Activated naive CD4-positive, alpha-beta T cell treated with anti-CD3 and anti-CD28 coated beads, Interleukin-2, amount 50 U/mL, for 16 hours (primary cell): ENCODE results near the gene SKI.
"Not testable (repeated sequence)": the region's sequence is repeated elsewhere in the genome, so short reads cannot be mapped to it uniquely, and the experiment has no call there.

ENCODE experiments used
- DNase-seq: peaks from one replicate; pipeline ENCODE4 v3.0.0-alpha.2; 2020

SKI gene

GRCh38 chr1:2312515-2313301 lies 84.6 kb downstream of the SKI start:
- no peak for DNase-seq

GRCh38 chr1:2313651-2314261 lies 85.6 kb downstream of the SKI start:
- DNase-seq: no peak

- DNase-seq: no peak
These were observed 86.2 kb downstream of the SKI start for GRCh38 chr1:2314273-2314802.

DNA sequence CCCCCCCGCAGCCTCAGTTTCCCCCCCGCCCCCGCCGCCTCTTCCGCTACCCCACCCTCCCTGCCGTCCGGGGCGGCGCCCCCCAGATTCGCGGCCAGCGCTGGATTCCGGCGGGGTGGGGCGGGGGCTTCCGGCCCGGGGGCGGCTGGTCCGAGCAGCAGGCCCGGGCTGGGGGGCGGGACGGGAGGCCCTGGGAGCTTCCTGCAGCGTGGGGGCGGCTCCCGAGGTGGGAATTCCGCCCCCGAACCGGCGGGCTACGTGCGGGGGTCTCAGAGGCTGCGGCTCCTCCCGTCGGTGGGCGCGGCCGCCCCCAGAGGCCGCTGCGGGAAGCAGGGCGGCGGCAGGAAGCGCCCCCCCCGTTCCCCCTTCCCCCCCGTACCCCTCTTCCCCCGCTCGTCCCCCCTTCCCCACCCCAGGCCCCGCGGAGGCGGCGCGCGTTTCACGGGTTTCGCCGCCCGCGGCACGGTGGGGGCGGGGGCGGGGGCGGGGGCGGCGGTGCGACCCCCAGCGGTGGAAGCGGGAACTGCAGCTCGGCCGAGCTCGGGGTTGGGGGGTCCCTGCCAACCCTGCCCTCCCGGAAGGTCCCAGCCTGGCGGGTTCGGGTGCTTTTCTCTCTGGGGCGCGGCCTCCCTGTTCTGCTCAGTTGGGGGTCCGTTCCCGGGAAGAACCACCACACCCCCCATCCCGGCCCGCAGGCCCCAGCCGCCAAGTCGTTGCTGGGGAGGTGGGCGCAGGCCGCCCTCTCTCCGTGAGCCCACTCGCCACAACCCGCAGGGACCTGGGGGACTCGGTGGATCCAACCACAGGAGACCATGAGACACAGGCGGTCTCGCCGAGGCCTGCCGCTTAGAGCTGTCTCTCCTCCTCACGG lies 86.9 kb downstream of the SKI start:
- DNase-seq: peak; percentile 56

- DNase-seq: no peak
These were observed 87.7 kb downstream of the SKI start for GRCh38 chr1:2315674-2316450.

GRCh38 chr1:2316451-2316961 lies 88.4 kb downstream of the SKI start:
- DNase-seq: no peak

- no peak for DNase-seq
These were observed 89.3 kb downstream of the SKI start for GRCh38 chr1:2317230-2318065.

DNA sequence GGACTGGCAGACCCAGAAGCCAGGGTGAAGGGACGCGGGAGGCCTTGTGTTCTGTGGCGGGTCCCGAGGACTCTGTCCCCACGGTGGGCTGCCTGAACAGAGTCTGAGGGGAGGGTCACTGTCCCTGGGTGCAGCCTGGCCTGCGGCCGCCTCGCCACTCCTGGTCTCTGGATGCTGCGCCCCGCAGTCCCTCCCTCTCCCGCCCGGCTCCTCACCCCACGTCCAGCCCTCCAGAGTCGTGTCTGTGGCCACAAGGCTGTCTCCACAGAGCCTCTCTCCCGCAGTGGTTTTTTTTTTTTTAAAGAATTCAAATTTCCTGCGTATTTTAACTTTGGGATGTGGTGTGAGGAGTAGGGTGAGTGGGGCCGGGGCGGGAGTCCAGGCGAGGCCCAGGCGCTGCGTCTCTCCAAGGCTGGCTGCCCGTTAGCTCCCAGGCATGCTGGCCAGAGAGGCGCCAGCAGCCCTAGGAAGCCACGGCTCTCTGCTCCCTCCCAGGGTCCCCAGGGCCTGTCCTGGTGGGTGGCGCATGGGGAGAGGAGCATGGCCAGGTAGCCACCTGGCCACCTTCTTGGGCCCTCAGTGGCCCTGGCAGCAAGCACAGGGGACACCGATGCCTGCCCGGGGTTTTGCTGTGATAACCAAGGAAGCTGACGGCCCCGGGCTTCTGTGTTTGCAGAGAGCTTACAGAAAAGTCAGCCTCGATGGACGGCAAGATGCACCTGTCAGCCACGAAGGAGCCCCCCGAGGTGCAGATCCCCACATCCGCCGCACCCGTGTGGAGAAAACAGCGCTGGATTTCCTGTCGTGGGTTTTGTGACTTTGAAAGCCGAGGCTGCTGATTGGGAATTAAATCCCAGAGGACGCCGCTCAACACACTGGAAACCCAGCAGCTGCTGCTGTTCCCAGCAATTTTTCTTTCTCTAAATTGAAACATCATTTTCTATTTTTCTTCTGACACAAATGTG lies 90.5 kb downstream of the SKI start:
- DNase-seq: no peak

DNA sequence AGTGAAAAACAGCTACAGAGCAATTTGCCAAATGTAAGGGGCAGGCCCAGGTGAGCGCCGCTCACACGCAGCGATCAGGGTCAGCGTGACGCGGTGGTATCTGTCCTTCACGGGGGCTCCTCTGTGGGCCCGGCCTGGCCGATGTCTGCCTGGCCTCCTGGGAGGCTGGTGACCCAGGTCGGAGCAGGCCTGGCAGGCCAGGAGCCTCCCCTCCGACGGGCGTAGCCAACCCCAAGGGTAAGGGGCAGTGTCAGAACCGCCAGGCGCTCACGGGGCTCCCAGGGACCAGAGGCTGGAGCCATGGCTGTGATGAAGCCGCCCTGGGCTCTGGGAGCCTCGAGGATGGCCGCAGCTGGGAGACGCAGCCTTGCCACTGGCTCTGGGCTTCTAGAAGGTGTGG lies 91.2 kb downstream of the SKI start:
- no peak for DNase-seq

- DNase-seq: no peak
These were observed 91.9 kb downstream of the SKI start for GRCh38 chr1:2320006-2320405.

- no peak for DNase-seq
These were observed 92.9 kb downstream of the SKI start for GRCh38 chr1:2320760-2321667.

GRCh38 chr1:2322065-2322571 lies 94.0 kb downstream of the SKI start:
- DNase-seq: no peak

GRCh38 chr1:2322581-2323211 lies 94.6 kb downstream of the SKI start:
- no peak for DNase-seq

GRCh38 chr1:2323451-2323974 lies 95.4 kb downstream of the SKI start:
- no peak for DNase-seq

- no peak for DNase-seq
These were observed 96.6 kb downstream of the SKI start for GRCh38 chr1:2324553-2325366.

DNA sequence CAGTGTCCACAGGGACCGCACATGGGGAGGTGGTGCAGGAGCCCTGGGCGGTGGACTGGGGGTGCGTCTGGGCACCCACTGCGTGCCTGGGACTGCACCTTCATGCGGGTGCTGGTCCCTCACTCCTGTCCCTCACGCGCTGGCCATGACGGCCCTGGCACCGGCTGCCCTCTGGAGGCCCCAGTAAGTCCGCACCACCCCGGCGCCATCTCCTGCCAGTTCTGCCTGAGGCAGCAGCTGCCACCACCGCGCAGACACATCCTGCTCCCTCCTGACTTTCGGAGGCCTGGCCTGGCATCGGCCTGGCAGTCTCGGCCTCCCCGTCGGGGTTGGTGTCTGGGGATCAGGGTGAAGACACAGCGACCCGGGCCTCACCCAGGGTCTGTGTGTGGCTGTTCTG lies 98.4 kb downstream of the SKI start:
- DNase-seq: no peak

DNA sequence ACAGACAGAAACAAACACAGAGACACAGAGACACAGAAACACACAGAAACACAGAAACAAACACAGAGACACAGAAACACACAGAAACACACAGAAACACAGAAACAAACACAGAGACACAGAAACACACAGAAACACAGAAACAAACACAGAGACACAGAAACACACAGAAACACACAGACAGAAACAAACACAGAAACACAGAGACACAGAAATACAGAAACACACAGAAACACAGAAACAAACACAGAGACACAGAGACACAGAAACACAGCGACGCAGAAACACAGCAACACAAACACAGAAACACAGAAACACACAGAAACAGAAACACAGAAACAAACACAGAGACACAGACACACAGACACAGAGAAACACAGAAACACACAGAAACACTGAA lies 99.0 kb downstream of the SKI start:
- DNase-seq: not testable (repeated sequence)
